Cardiac muscle cell (in vitro differentiated cells and primary cell): ENCODE results near the gene TTC21A. TPM values are rescaled to one million over a fixed set of nuclear protein-coding genes. Genes with fewer than 3 reads are reported as not detected.
A peak's percentile ranks its signal among the peaks of the same experiment; 100 is the strongest.

Experiments
- DNase-seq, 2 donors: peaks; one replicate each; pipeline versions ENCODE4 v3.0.0 to v3.0.0-alpha.2; 2010 to 2017; ENCODE audit warnings: low read depth in 1 of 2, low spot score in 1 of 2
- H3K27ac ChIP-seq: fragments of 200-600 bp; sonication (generic); 2 replicates; pipeline ENCODE4 v1.5.1; 2016
- H3K27me3 ChIP-seq: fragments of 200-600 bp; sonication (generic); 2 replicates; pipeline ENCODE4 v1.6.0; 2016; ENCODE audit warnings: control low read depth
- H3K36me3 ChIP-seq: fragments of 200-600 bp; sonication (generic); 2 replicates; pipeline ENCODE4 v1.5.1; 2016; ENCODE audit warnings: control low read depth
- H3K4me1 ChIP-seq: fragments of 200-600 bp; sonication (generic); 2 replicates; pipeline ENCODE4 v1.8.1; 2017; ENCODE audit warnings: low read depth, mild to moderate bottlenecking, mixed run types
- H3K4me3 ChIP-seq: fragments of 200-600 bp; sonication (generic); 2 replicates; pipeline ENCODE4 v1.5.1; 2016; ENCODE audit warnings: mild to moderate bottlenecking
- H3K9me3 ChIP-seq: fragments of 200-600 bp; sonication (generic); 2 replicates; pipeline ENCODE4 v1.5.1; 2017; ENCODE audit warnings: low read depth, mild to moderate bottlenecking, control low read depth
- CTCF ChIP-seq: IDR thresholded peaks from 2 replicates; pipeline ENCODE4 v1.5.1; 2012; ENCODE audit warnings: low read depth, mild to moderate bottlenecking, low read length
- polyA plus RNA-seq: library from polyadenylated mRNA; unstranded; fragments of >200 nt; fragmentation: Nextera tagmentation; extraction: Ambion mirVana; gene quantifications from 2 replicates; pipeline ENCODE4 v1.2.1, GENCODE V29; 2016
- total RNA-seq: library from RNA; depleted of rRNA; stranded (reverse); fragments of >200 nt; gene quantifications from 2 replicates; pipeline ENCODE4 v1.2.3, GENCODE V29; 2016

The TTC21A gene
- total and polyA plus RNA-seq, 2 experiments from 2014 or later = 3.1 to 4.2 TPM

- no peak overlapping the region for H3K27ac ChIP-seq
- no peak for TF ChIP-seq CTCF
- H3K27me3 ChIP-seq = no peaks in the 10 kb centered on the region
- no peak overlapping the region for H3K4me3 ChIP-seq
- no peak for DNase-seq
- no peaks in the 10 kb centered on the region for H3K4me1 ChIP-seq
- peaks cover 19% of the 10 kb centered on the region for H3K36me3 ChIP-seq
- H3K9me3 ChIP-seq = no peaks in the 10 kb centered on the region
Measured at GRCh38 chr3:39139442-39139841, 32.0 kb downstream of the TTC21A start.

- DNase-seq = no peak
- Histone ChIP-seq H3K36me3 (peaks cover 29% of the 10 kb centered on the region), H3K9me3 (no peaks in the 10 kb centered on the region)
Measured at GRCh38 chr3:39140341-39140971, 33.0 kb downstream of the TTC21A start.

GRCh38 chr3:39141171-39141995 lies 33.9 kb downstream of the TTC21A start:
- H3K36me3 ChIP-seq = peaks cover 38% of the 10 kb centered on the region
- peak in 1 of 2 donors; percentile 26 for DNase-seq

More at GRCh38 chr3:39140341-39140971, 33.0 kb downstream of the TTC21A start:
- no peaks in the 10 kb centered on the region for H3K27me3 ChIP-seq
- no peak overlapping the region for H3K4me3 ChIP-seq
- H3K4me1 ChIP-seq = no peaks in the 10 kb centered on the region
- no peak for TF ChIP-seq CTCF
- no peak overlapping the region for H3K27ac ChIP-seq

GRCh38 chr3:39142067-39142466 lies 34.6 kb downstream of the TTC21A start:
- Histone ChIP-seq H3K4me1 (peaks cover 10% of the 10 kb centered on the region), H3K27me3 (no peaks in the 10 kb centered on the region), H3K9me3 (no peaks in the 10 kb centered on the region), H3K4me3 (no peak overlapping the region), H3K36me3 (peaks cover 38% of the 10 kb centered on the region), H3K27ac (no peak overlapping the region)
- no peak for DNase-seq
- TF ChIP-seq CTCF = no peak

More at GRCh38 chr3:39141171-39141995, 33.9 kb downstream of the TTC21A start:
- H3K4me1 ChIP-seq = peaks cover 4% of the 10 kb centered on the region
- no peaks in the 10 kb centered on the region for H3K27me3 ChIP-seq
- H3K9me3 ChIP-seq = no peaks in the 10 kb centered on the region
- H3K27ac ChIP-seq = no peak overlapping the region
- no peak overlapping the region for H3K4me3 ChIP-seq
- TF ChIP-seq CTCF = no peak

- DNase-seq = no peak
- Histone ChIP-seq H3K27ac (no peak overlapping the region), H3K4me1 (peaks cover 22% of the 10 kb centered on the region), H3K27me3 (no peaks in the 10 kb centered on the region), H3K9me3 (no peaks in the 10 kb centered on the region), H3K36me3 (peaks cover 38% of the 10 kb centered on the region), H3K4me3 (no peak overlapping the region)
- TF ChIP-seq CTCF = no peak
Measured at GRCh38 chr3:39143051-39143885, 35.8 kb downstream of the TTC21A start.
